Jurkat, Clone E6-1 (cell line): Measurements from ENCODE around the gene MRPL43.

ENCODE experiments used
- DNase-seq: peaks from one replicate; pipeline ENCODE4 v3.0.0-alpha.2; 2011; ENCODE audit warnings: low read depth, low spot score
- H3K4me3 ChIP-seq: 2 replicates; pipeline ENCODE4 v1.5.1; 2011; ENCODE audit warnings: mild to moderate bottlenecking, low read length, control low read depth, moderate library complexity

MRPL43 gene

DNA sequence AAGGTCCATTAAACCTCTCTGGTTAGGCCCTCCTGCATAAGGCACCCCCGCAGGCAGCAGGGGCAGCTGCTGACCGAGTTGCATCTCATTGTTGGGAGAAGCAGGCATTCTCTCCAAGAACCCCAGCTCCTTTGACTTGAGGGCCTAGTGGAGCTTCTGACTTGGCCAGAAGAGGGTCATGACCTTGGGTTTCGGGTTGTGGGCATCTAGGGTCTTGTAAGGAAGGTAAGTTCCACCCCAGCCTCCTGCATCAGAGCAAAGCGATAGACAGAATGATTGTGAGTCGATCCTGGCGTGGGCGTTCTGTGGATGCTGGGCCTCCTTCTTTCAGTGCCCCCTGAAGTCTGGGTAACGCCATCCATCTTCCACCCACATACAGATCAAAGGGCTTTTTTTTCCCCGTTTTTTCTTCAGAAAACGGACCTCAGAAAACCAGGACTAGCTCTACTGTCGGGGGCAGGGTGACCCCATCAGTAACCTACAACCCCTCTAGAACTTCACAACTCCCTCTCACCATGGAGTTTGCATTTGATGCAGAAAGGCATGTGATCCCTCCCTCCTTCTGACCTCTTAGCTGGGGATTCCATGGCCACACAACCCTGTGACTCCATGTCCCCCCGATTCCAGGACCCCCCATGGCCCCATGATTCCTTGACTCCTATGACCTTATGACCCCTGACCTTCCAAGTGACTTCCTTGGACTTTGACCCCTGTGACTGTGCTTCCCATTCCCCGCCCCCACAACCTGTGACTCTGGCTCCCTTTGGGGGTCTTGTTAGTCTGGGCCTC lies 15.0 kb downstream of the MRPL43 start:
- DNase-seq, result no peak
- no peak overlapping the region for H3K4me3 ChIP-seq

DNA sequence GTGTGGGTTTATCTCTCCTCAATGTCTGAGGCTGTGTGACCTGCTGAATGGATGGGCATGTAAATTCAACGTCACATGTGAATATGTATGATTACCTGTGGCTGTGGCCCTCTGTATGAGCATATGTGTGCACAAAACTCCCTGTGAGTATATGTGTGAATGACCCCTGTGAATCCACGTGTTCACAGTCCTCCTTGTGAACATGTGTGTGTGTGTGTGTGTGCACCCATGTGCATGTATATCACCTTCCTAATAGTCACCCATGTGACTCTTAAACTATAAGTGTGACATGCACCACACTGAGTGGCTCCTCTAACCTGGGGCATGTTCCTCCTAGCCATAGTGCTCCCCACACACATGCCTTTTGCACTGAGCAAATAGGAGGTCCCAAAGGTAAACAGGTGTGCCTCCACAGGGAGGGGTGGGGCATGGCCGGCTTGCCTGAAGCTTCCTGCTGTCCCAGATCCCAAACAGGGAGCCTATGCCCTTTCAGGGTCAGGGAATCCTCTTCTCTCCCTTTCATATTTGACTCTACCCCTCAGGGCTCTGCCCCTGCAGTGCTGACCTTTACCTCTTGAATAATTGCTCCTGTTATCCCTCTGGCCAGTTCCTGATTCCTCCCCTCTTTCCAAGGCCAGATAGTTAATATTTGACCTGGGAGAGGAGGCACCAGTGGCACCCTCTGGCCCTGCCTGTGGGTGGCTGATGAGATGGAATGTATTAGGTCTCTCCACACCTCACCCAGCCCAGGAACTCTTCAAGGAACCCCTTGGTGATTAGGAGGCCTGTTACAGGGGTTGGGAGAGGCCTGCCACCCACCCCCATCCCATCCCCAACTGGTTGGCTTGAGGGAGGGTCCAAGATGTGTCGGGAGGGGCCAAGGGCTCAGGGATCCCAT lies 16.1 kb downstream of the MRPL43 start:
- H3K4me3 ChIP-seq, result no peak overlapping the region
- no peak for DNase-seq

GRCh38 chr10:100970076-100970913 lies 17.0 kb downstream of the MRPL43 start:
- no peak for DNase-seq
- no peak overlapping the region; the same call in 1 of the 2 replicates for H3K4me3 ChIP-seq

DNA sequence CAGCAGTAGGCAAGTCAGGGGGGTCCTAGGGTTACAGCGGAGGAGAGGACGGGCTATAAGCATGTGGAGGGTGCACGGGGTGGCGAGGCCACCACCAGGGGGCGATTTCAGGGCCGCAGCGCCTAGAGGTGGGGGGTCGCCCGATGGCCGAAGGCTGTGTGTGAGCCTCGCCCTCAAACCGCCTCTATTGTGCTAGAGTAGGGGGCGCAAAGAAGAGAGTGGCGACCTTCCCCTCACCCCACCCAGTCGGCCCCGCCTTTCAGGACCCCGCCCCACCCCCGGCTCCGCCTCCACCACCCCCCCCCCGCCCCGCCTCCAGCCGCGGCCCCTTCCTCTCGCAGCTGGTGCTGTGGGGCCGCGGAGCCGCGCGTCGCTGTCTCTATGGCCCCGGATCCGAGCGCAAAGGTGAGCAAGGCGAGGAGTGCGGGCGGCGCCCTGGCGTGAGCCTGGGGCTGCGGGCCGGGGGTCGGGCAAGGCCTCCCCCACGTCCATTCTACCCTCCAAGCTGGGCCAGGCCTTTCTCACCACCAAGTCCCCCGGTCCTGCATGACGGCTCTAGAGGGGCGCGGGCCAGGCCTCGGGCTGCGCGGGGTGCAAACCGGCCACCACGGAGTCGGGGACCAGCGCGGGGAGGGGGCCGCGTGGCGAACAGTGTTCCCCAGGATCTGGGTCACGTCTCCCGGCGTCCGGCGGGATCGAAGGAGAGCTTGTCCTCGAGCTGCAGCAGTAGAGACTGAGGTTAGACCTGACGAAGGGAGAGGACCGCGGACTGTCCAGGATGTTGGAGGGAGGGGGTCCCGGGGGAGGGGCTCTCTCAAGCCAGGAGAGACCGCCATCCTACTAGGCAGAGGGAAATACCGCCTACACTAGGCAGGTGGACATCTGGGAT lies 17.9 kb downstream of the MRPL43 start, which contains the start of gene SEMA4G:
Gene SEMA4G (plus strand): TSS at position 318 of the 889 bp plus-strand sequence. CDS start 3,409 bp downstream, outside the sequence.
- peak within 1 kb of the TSS; percentile 52 for H3K4me3 ChIP-seq
- peak; percentile 22 for DNase-seq

- H3K4me3 ChIP-seq, result peak overlapping the region; percentile 52
- no peak for DNase-seq
Observed at GRCh38 chr10:100968863-100969186, 18.5 kb downstream of the MRPL43 start.

GRCh38 chr10:100968062-100968736 lies 19.1 kb downstream of the MRPL43 start:
- no peak overlapping the region for H3K4me3 ChIP-seq
- DNase-seq, result no peak

- DNase-seq, result no peak
- no peak overlapping the region for H3K4me3 ChIP-seq
Observed at GRCh38 chr10:100967332-100967731, 20.0 kb downstream of the MRPL43 start.

- DNase-seq, result no peak
- H3K4me3 ChIP-seq, result no peak overlapping the region
Observed at GRCh38 chr10:100966887-100967286, 20.4 kb downstream of the MRPL43 start.

- DNase-seq, result no peak
Observed at GRCh38 chr10:100965820-100966219, 21.5 kb downstream of the MRPL43 start.

DNA sequence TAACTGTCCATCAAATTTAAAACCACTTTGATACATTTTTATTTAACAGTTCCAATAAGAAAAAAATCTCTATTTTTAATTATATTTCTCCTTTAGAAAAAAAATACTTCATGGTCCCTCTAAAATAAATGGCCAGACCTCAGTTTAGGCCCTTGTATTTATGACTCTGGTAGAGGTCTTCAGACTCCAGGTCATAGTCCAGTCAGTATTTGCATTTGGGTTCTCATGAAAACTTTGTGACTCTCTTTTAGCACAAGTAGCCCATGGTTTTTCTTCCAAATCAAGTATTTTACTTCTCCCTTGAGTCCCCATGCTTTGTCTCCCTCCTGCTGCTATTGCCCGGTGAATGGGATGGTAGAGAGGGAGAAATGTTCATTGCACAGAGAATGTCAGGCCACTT lies 23.5 kb downstream of the MRPL43 start:
- DNase-seq, result no peak
- H3K4me3 ChIP-seq, result no peak overlapping the region

More at GRCh38 chr10:100965820-100966219, 21.5 kb downstream of the MRPL43 start:
- no peak overlapping the region for H3K4me3 ChIP-seq

DNA sequence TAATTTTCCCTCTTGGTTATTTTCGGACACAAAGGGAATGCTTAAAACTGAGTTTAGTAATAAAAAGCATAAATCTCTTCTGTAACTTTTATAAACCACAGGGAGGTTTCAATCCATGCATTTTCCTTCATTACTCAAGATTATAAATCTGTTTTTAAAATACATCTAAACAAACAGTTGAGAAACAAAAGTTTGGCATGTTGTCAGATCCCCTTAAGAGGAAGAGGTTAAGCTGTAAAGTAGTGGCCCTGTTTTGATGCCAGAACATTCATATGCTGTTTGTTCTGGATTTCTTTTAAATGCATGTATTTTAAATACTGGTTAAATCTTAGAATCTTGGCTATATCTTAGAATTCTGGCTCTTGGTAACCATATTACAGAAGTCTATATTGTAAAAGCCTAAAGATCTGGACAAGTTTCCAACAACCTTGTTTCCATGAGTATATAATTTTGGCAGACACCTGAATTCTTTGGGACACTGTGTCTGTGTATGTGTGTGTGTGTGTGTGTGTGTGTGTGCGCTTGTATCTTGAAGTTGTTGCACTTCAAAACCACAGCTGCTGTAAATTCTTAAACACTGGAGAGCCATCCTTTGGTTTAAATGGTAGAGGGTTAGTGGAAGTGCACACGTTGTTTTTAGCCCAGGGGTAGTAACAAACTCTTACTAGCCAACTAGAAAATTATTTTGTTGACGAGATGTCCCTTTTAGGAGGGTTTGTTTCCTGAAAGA lies 24.8 kb downstream of the MRPL43 start:
- H3K4me3 ChIP-seq, result no peak overlapping the region
- DNase-seq, result no peak

DNA sequence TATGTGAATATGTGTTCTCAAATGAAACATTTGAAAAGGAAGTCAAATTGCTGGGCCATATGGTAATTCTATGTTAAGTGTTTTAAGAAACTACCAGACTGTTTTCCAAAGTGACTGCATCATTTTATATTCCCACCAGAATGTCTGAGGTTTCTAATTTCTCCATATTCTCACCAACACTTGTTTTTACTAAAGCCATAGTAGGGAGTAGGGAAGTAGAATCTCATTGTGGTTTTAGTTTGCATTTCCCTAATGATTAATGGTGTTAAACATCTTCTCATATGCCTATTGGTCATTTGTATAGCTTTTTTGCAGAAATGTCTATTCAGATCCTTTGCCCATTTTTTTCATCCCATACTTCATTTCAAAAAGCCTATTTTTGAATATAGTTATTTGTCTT lies 27.0 kb downstream of the MRPL43 start:
- H3K4me3 ChIP-seq, result no peak overlapping the region
- DNase-seq, result no peak

- no peak overlapping the region for H3K4me3 ChIP-seq
- DNase-seq, result no peak
Observed at GRCh38 chr10:100948916-100949315, 38.4 kb downstream of the MRPL43 start.

DNA sequence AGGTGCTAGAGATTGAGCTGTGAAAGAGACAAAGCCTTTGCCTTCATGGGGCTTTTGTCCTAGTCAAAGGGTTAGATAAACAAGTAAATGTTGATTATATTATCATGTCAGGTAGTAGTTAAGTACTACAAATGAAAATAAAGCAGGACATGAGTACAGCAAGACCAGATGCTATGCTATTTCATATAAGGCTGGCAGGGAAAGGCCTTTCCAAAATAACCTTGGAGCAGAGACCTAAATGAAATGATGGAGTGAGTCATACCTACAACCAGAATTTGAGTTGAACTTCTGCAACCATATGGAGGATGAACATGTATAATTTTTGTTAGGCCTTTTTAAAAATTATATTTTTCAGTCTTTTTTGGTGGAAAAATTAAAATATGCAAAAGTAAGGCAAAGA lies 41.5 kb downstream of the MRPL43 start:
- DNase-seq, result no peak
- H3K4me3 ChIP-seq, result no peak overlapping the region

GRCh38 chr10:100943508-100943907 lies 43.8 kb downstream of the MRPL43 start:
- H3K4me3 ChIP-seq, result no peak overlapping the region
- no peak for DNase-seq

DNA sequence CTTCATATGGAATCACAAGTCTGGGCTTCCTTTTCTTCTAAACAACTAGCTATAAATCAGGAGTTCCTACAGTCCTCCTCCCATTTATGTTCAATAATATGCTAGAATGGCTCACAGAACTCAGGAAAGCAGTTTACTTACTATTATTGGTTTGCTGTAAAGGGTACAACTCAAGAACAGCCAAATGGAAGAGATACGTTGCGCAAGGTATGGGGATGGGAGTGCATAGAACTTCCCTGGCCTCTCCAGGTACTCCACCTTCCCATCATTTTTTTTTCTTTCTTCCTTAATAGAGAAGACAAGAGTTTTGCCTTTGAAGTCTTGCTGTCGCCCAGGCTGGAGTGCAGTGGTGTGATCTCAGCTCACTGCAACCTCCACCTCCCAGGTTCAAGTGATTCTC lies 45.1 kb downstream of the MRPL43 start:
- no peak overlapping the region for H3K4me3 ChIP-seq
- DNase-seq, result no peak

- H3K4me3 ChIP-seq, result no peak overlapping the region
- no peak for DNase-seq
Observed at GRCh38 chr10:100939763-100940344, 47.4 kb downstream of the MRPL43 start.
